Suprapubic skin (tissue), 4 donors: ENCODE data around the gene SGCD. TPM values are rescaled to one million over a fixed set of nuclear protein-coding genes. Genes with fewer than 3 reads are reported as not detected.
"Not testable (repeated sequence)": the region's sequence is repeated elsewhere in the genome, so short reads cannot be mapped to it uniquely, and the experiment has no call there.

Source experiments
- DNase-seq, 2 donors: peaks; one replicate each; pipeline ENCODE4 v3.0.0-alpha.2; 2019; ENCODE audit warnings: low spot score in 2 of 2
- H3K27ac ChIP-seq: fragments of 200-600 bp; sonication (generic); one replicate; pipeline ENCODE4 v1.5.1; 2019
- H3K27me3 ChIP-seq: fragments of 200-600 bp; sonication (generic); one replicate; pipeline ENCODE4 v1.5.1; 2019
- H3K36me3 ChIP-seq: fragments of 200-600 bp; sonication (generic); one replicate; pipeline ENCODE4 v1.5.1; 2019
- H3K4me1 ChIP-seq: fragments of 200-600 bp; sonication (generic); one replicate; pipeline ENCODE4 v1.5.1; 2019
- H3K4me3 ChIP-seq: fragments of 200-600 bp; sonication (generic); one replicate; pipeline ENCODE4 v1.5.1; 2019; ENCODE audit warnings: mild to moderate bottlenecking
- H3K9me3 ChIP-seq: fragments of 200-600 bp; sonication (generic); one replicate; pipeline ENCODE4 v1.5.1; 2019
- CTCF ChIP-seq, 2 donors: fragments of 200-600 bp in 1 of 2; fragments of 450-650 bp in 1 of 2; sonication (generic) in 1 of 2; IDR thresholded peaks; one replicate each; pipeline ENCODE4 v1.5.1; 2016 to 2019; ENCODE audit warnings: antibody characterized with exemption in 2 of 2, mild to moderate bottlenecking in 1 of 2, moderate library complexity in 1 of 2
- EP300 ChIP-seq: sonication (generic); formaldehyde crosslinking; IDR thresholded peaks from one replicate; pipeline ENCODE4 v1.6.1; 2017; ENCODE audit warnings: antibody characterized with exemption
- POLR2A ChIP-seq, 2 donors: fragments of 450-650 bp; IDR thresholded peaks; one replicate each; pipeline ENCODE4 v1.6.1; 2017; ENCODE audit warnings: antibody characterized with exemption in 2 of 2, mild to moderate bottlenecking in 2 of 2, moderate library complexity in 2 of 2
- POLR2AphosphoS5 ChIP-seq, 3 donors: sonication (generic); formaldehyde crosslinking; IDR thresholded peaks; one replicate each; pipeline ENCODE4 v1.6.1; 2017; ENCODE audit warnings: antibody characterized with exemption in 3 of 3
- WGBS: methylation state at CpG from one replicate; pipeline ENCODE4 v1.1.5; 2018; 5-methylcytosine and 5-hydroxymethylcytosine counted together
- total RNA-seq, 4 donors: library from RNA; depleted of rRNA; stranded (reverse); fragments of >200 nt; gene quantifications; one replicate each; pipeline ENCODE4 v1.1.0, GENCODE V29; 2016

SGCD gene
- total RNA-seq, 4 donors from 2014 or later: 1.2 to 5.7 (median 3.9) TPM

- H3K27me3 ChIP-seq: no peaks in the 10 kb centered on the region
- H3K27ac ChIP-seq: no peak overlapping the region
- no peak for DNase-seq
- no peaks in the 10 kb centered on the region for H3K36me3 ChIP-seq
- no peak overlapping the region for H3K4me3 ChIP-seq
- H3K4me1 ChIP-seq: no peaks in the 10 kb centered on the region
- H3K9me3 ChIP-seq: no peaks in the 10 kb centered on the region
- TF ChIP-seq CTCF (IDR thresholded peaks at IDR 0.05): no peak
- no peak for TF ChIP-seq POLR2A (IDR thresholded peaks at IDR 0.05)
- TF ChIP-seq POLR2AphosphoS5 (IDR thresholded peaks at IDR 0.05): no peak
- TF ChIP-seq EP300: no peak
Measured at GRCh38 chr5:156654444-156654843, 327.5 kb downstream of the SGCD start.

- TF ChIP-seq EP300: no peak
- TF ChIP-seq POLR2AphosphoS5 (IDR thresholded peaks at IDR 0.05): no peak
- WGBS: 79% methylated on average over 4 of the region's 4 CpGs
- no peaks in the 10 kb centered on the region for H3K4me1 ChIP-seq
- H3K36me3 ChIP-seq: no peaks in the 10 kb centered on the region
- H3K4me3 ChIP-seq: no peak overlapping the region
- no peak overlapping the region for H3K27ac ChIP-seq
- no peaks in the 10 kb centered on the region for H3K9me3 ChIP-seq
- no peaks in the 10 kb centered on the region for H3K27me3 ChIP-seq
- no peak for DNase-seq
Measured at GRCh38 chr5:156655732-156656131, 328.8 kb downstream of the SGCD start.

GRCh38 chr5:156664832-156665231, 337.9 kb downstream of the SGCD start:
- not testable (repeated sequence) for DNase-seq, H3K27me3 ChIP-seq, H3K27ac ChIP-seq, H3K4me1 ChIP-seq, H3K9me3 ChIP-seq, H3K36me3 ChIP-seq, H3K4me3 ChIP-seq
- WGBS: 89% methylated on average over 7 of the region's 10 CpGs

GRCh38 chr5:156666686-156667085, 339.7 kb downstream of the SGCD start:
- not testable (repeated sequence) for H3K9me3 ChIP-seq, H3K36me3 ChIP-seq, H3K27ac ChIP-seq, H3K4me3 ChIP-seq, H3K27me3 ChIP-seq, DNase-seq, H3K4me1 ChIP-seq
- no CpG with 5 or more reads among the region's 3 CpGs for WGBS

- no peaks in the 10 kb centered on the region for H3K4me1 ChIP-seq
- H3K27ac ChIP-seq: no peak overlapping the region
- no peaks in the 10 kb centered on the region for H3K36me3 ChIP-seq
- no peak overlapping the region for H3K4me3 ChIP-seq
- no peaks in the 10 kb centered on the region for H3K9me3 ChIP-seq
- DNase-seq: no peak
- 85% methylated on average over 3 of the region's 3 CpGs for WGBS
- TF ChIP-seq EP300 (no peak), CTCF (IDR thresholded peaks at IDR 0.05) (no peak), POLR2AphosphoS5 (IDR thresholded peaks at IDR 0.05) (no peak), POLR2A (IDR thresholded peaks at IDR 0.05) (no peak)
- no peaks in the 10 kb centered on the region for H3K27me3 ChIP-seq
Measured at GRCh38 chr5:156667616-156668015, 340.7 kb downstream of the SGCD start.

GRCh38 chr5:156669416-156669815, 342.5 kb downstream of the SGCD start:
- H3K4me1 ChIP-seq: no peaks in the 10 kb centered on the region
- TF ChIP-seq POLR2AphosphoS5 (IDR thresholded peaks at IDR 0.05) (no peak), EP300 (no peak), CTCF (IDR thresholded peaks at IDR 0.05) (no peak), POLR2A (IDR thresholded peaks at IDR 0.05) (no peak)
- H3K4me3 ChIP-seq: no peak overlapping the region
- H3K27ac ChIP-seq: no peak overlapping the region
- H3K9me3 ChIP-seq: no peaks in the 10 kb centered on the region
- no peaks in the 10 kb centered on the region for H3K36me3 ChIP-seq
- DNase-seq: no peak
- H3K27me3 ChIP-seq: no peaks in the 10 kb centered on the region

GRCh38 chr5:156670615-156671014, 343.7 kb downstream of the SGCD start:
- TF ChIP-seq POLR2A (IDR thresholded peaks at IDR 0.05): no peak
- TF ChIP-seq CTCF (IDR thresholded peaks at IDR 0.05): no peak
- TF ChIP-seq POLR2AphosphoS5 (IDR thresholded peaks at IDR 0.05): no peak
- TF ChIP-seq EP300: no peak
- 73% methylated on average over 2 of the region's 2 CpGs for WGBS
- no peaks in the 10 kb centered on the region for H3K36me3 ChIP-seq

More at GRCh38 chr5:156670615-156671014, 343.7 kb downstream of the SGCD start:
- Histone ChIP-seq H3K27me3 (no peaks in the 10 kb centered on the region), H3K27ac (no peak overlapping the region), H3K9me3 (no peaks in the 10 kb centered on the region), H3K4me3 (no peak overlapping the region), H3K4me1 (no peaks in the 10 kb centered on the region)
- DNase-seq: no peak
